ENCODE results near the gene E2F1. TPM values are rescaled to one million over a fixed set of nuclear protein-coding genes. Genes with fewer than 3 reads are reported as not detected.

E2F1 gene
- total and polyA plus RNA-seq, 4 donors, result 4.2 to 10.9 (median 8.5) TPM

- H3K9me3 ChIP-seq (ENCODE audit: control insufficient read depth in 4 of 4, insufficient read depth in 3 of 4, low read length in 3 of 4), result no peaks in the 10 kb centered on the region
- no peaks in the 10 kb centered on the region for H3K27me3 ChIP-seq (ENCODE audit: control insufficient read depth in 3 of 3, insufficient read depth in 3 of 3, low read length in 2 of 3)
- DNase-seq, result peak in 1 of 3 donors; percentile 46
- peak overlapping the region in 1 of 2 donors; percentile 19 for H3K9ac ChIP-seq (ENCODE audit: insufficient read depth in 1 of 2, low read length in 2 of 2)
- peak overlapping the region in 1 of 2 donors; percentile 87 for H3K27ac ChIP-seq (ENCODE audit: low read depth in 1 of 2, low read length in 1 of 2)
- H3K36me3 ChIP-seq (ENCODE audit: control insufficient read depth in 4 of 4, insufficient read depth in 4 of 4, low read length in 4 of 4), result peaks cover 0 to 6% (median under 1%) of the 10 kb centered on the region in 4 donors
- WGBS, 2 donors, result 52 to 69% methylated on average over 16 of the region's 16 CpGs
- peaks cover 0 to 40% (median 13%) of the 10 kb centered on the region in 5 donors for H3K4me1 ChIP-seq (ENCODE audit: control insufficient read depth in 5 of 5, insufficient read depth in 5 of 5, low read length in 5 of 5)
- TF ChIP-seq, protein P1, sequence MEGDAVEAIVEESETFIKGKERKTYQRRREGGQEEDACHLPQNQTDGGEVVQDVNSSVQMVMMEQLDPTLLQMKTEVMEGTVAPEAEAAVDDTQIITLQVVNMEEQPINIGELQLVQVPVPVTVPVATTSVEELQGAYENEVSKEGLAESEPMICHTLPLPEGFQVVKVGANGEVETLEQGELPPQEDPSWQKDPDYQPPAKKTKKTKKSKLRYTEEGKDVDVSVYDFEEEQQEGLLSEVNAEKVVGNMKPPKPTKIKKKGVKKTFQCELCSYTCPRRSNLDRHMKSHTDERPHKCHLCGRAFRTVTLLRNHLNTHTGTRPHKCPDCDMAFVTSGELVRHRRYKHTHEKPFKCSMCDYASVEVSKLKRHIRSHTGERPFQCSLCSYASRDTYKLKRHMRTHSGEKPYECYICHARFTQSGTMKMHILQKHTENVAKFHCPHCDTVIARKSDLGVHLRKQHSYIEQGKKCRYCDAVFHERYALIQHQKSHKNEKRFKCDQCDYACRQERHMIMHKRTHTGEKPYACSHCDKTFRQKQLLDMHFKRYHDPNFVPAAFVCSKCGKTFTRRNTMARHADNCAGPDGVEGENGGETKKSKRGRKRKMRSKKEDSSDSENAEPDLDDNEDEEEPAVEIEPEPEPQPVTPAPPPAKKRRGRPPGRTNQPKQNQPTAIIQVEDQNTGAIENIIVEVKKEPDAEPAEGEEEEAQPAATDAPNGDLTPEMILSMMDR (IDR thresholded peaks at IDR 0.05; ENCODE audit: control extremely low read depth, extremely low read depth), result no peak
- no peak for ATAC-seq (ENCODE audit: insufficient read depth, low FRiP score)
- H3K4me3 ChIP-seq, result no peak overlapping the region
Measured at GRCh38 chr20:33675136-33675959, 10.8 kb downstream of the E2F1 start.

DNA sequence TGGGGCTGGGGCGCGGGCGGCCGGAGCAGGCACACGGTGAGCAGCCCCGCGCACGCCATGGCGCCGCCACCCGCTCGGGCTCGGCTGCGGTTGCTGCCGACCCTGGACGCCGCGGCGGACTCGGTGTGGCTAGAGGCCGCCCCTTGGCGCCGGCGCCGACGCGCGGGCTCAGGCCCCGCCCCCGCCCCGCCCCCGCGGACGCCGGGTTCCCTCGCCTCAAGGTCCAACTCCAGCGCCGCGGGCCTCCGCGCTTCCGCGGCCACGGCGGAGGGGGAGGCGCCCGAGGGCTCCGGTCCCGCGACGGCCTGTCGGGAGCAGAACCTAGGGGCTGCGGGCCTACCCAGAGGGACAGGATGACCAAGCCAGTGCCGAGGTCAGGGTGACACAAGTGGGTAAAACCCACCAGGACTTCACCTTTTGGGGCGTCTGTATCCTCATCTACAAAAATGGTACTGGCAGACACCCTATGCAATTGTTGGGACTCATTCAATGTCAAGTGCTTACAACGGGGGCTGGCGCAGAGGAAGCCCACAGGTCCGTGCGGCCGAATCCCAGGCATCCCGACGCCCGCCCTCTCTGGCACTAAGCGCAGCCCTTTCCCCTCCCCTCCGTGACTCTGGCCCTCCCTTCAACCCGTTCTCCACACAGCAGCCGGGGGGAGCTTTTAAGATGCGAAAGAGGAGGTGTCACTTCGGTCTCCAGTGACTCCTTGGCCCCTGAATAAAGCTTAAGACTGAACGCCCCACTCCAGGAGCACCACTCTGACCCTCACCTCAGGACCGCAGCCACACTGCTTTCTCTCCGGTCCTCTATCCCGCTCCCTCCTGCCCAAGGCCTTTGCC is 11.7 kb downstream of the E2F1 start, which contains the start of gene NECAB3:
NECAB3 (minus strand) TSS at position 135 of the 842 bp plus-strand sequence; CDS start at position 59, 76 bp downstream.
- Histone ChIP-seq H3K9ac (ENCODE audit: insufficient read depth in 1 of 2, low read length in 2 of 2) (peak within 1 kb of the TSS; percentile 52 to 56), H3K27me3 (ENCODE audit: control insufficient read depth in 3 of 3, insufficient read depth in 3 of 3, low read length in 2 of 3) (no peaks in the 10 kb centered on the region), H3K36me3 (ENCODE audit: control insufficient read depth in 4 of 4, insufficient read depth in 4 of 4, low read length in 4 of 4) (peaks cover 0 to 6% (median 2%) of the 10 kb centered on the region in 4 donors), H3K4me3 (peak within 1 kb of the TSS; percentile 49), H3K27ac (ENCODE audit: low read depth in 1 of 2, low read length in 1 of 2) (peak within 1 kb of the TSS; percentile 63 to 87), H3K9me3 (ENCODE audit: control insufficient read depth in 4 of 4, insufficient read depth in 3 of 4, low read length in 3 of 4) (no peaks in the 10 kb centered on the region), H3K4me1 (ENCODE audit: control insufficient read depth in 5 of 5, insufficient read depth in 5 of 5, low read length in 5 of 5) (peaks cover 0 to 40% (median 13%) of the 10 kb centered on the region in 5 donors)
- ATAC-seq (ENCODE audit: insufficient read depth, low FRiP score) (peak; percentile 89), DNase-seq (peak; percentile 85 to 88 (median 86))
- 4 to 12% methylated on average over 39 to 73 of the region's 73 CpGs for WGBS, 2 donors
- TF ChIP-seq, protein P1 (IDR thresholded peaks at IDR 0.05; ENCODE audit: control extremely low read depth, extremely low read depth), result no peak

GRCh38 chr20:33673410-33674293 is 12.5 kb downstream of the E2F1 start:
- Histone ChIP-seq H3K4me3 (peak overlapping the region; percentile 49), H3K36me3 (ENCODE audit: control insufficient read depth in 4 of 4, insufficient read depth in 4 of 4, low read length in 4 of 4) (peaks cover 0 to 6% (median 4%) of the 10 kb centered on the region in 4 donors), H3K9me3 (ENCODE audit: control insufficient read depth in 4 of 4, insufficient read depth in 3 of 4, low read length in 3 of 4) (no peaks in the 10 kb centered on the region), H3K9ac (ENCODE audit: insufficient read depth in 1 of 2, low read length in 2 of 2) (peak overlapping the region; percentile 52 to 56), H3K27me3 (ENCODE audit: control insufficient read depth in 3 of 3, insufficient read depth in 3 of 3, low read length in 2 of 3) (no peaks in the 10 kb centered on the region), H3K4me1 (ENCODE audit: control insufficient read depth in 5 of 5, insufficient read depth in 5 of 5, low read length in 5 of 5) (peaks cover 0 to 40% (median 13%) of the 10 kb centered on the region in 5 donors), H3K27ac (ENCODE audit: low read depth in 1 of 2, low read length in 1 of 2) (peak overlapping the region; percentile 63 to 72)
- DNase-seq (peak in 1 of 3 donors; percentile 34), ATAC-seq (ENCODE audit: insufficient read depth, low FRiP score) (no peak)
- WGBS, 2 donors, result 20 to 34% methylated on average over 20 to 29 of the region's 29 CpGs
- TF ChIP-seq, protein P1 (IDR thresholded peaks at IDR 0.05; ENCODE audit: control extremely low read depth, extremely low read depth), result no peak

All from lung (tissue), 12 donors.